OCI-LY1 (cell line): ENCODE measurements around the gene LAMA4.

Source experiments
- H2AFZ ChIP-seq: fragments of 200-600 bp; sonication (generic), shearing (Covaris generic); 2 replicates; pipeline ENCODE4 v1.6.0; 2014; ENCODE audit warnings: antibody characterized with exemption, mild to moderate bottlenecking, low read length
- H3F3A ChIP-seq: fragments of 200-600 bp; sonication (generic), shearing (Covaris generic); 2 replicates; pipeline ENCODE4 v1.6.0; 2014; ENCODE audit warnings: mild to moderate bottlenecking, antibody characterized with exemption, low read length, moderate library complexity; ENCODE audit not compliant: insufficient read depth
- H3K27ac ChIP-seq: fragments of 200-600 bp; sonication (generic); 2 replicates; pipeline ENCODE4 v1.5.1; 2014; ENCODE audit warnings: low read length, mixed run types, mild to moderate bottlenecking, low read depth; ENCODE audit not compliant: poor library complexity, severe bottlenecking
- H3K27me3 ChIP-seq: fragments of 200-600 bp; sonication (generic); 2 replicates; pipeline ENCODE4 v1.6.0; 2014; ENCODE audit warnings: antibody characterized with exemption, mild to moderate bottlenecking, low read length, moderate library complexity; ENCODE audit not compliant: insufficient read depth
- H3K36me3 ChIP-seq: fragments of 200-600 bp; sonication (generic); 2 replicates; pipeline ENCODE4 v1.6.1; 2014; ENCODE audit warnings: mild to moderate bottlenecking, antibody characterized with exemption, low read length, moderate library complexity, mixed read lengths; ENCODE audit not compliant: insufficient read depth
- H3K4me1 ChIP-seq: fragments of 200-600 bp; sonication (generic); 2 replicates; pipeline ENCODE4 v1.5.1; 2014; ENCODE audit warnings: mild to moderate bottlenecking, low read length, moderate library complexity; ENCODE audit not compliant: insufficient read depth, severe bottlenecking
- H3K4me2 ChIP-seq: fragments of 200-600 bp; sonication (generic), shearing (Covaris generic); 2 replicates; pipeline ENCODE4 v1.6.1; 2014; ENCODE audit warnings: low read length
- H3K4me3 ChIP-seq: fragments of 200-600 bp; sonication (generic); 2 replicates; pipeline ENCODE4 v1.5.1; 2014; ENCODE audit warnings: low read length, low read depth, mild to moderate bottlenecking, mixed read lengths; ENCODE audit not compliant: poor library complexity, severe bottlenecking
- H3K79me2 ChIP-seq: fragments of 200-600 bp; shearing (Covaris generic); 2 replicates; pipeline ENCODE4 v1.6.1; 2016; ENCODE audit warnings: mixed run types, low read length, mixed read lengths; ENCODE audit not compliant: insufficient read depth
- H3K9ac ChIP-seq: fragments of 200-600 bp; sonication (generic), shearing (Covaris generic); 2 replicates; pipeline ENCODE4 v1.6.1; 2014; ENCODE audit warnings: mild to moderate bottlenecking, low read length, mixed read lengths
- H3K9me2 ChIP-seq: fragments of 200-600 bp; sonication (generic), shearing (Covaris generic); 2 replicates; pipeline ENCODE4 v1.6.1; 2014; ENCODE audit warnings: low read depth, mild to moderate bottlenecking, low read length, mixed read lengths
- H3K9me3 ChIP-seq: fragments of 200-600 bp; shearing (Covaris generic); 2 replicates; pipeline ENCODE4 v1.6.1; 2014; ENCODE audit warnings: low read length, mixed read lengths
- H4K20me1 ChIP-seq: fragments of 200-600 bp; sonication (generic), shearing (Covaris generic); 2 replicates; pipeline ENCODE4 v1.6.0; 2016; ENCODE audit warnings: mild to moderate bottlenecking, low read length; ENCODE audit not compliant: insufficient read depth
- EZH2 ChIP-seq: fragments of 200-600 bp; sonication (generic), shearing (Covaris generic); IDR thresholded peaks from 2 replicates; pipeline ENCODE4 v1.8.0; 2017; ENCODE audit warnings: borderline replicate concordance, mixed run types, mild to moderate bottlenecking, antibody characterized with exemption, low read length, moderate library complexity, mixed read lengths
- TF ChIP-seq, protein P1 (sequence below): fragments of 200-600 bp; sonication (generic), shearing (Covaris generic); IDR thresholded peaks from 2 replicates; pipeline ENCODE4 v1.5.1; 2017; ENCODE audit warnings: mild to moderate bottlenecking, antibody characterized with exemption, low read length, moderate library complexity, mixed read lengths

Gene LAMA4

DNA sequence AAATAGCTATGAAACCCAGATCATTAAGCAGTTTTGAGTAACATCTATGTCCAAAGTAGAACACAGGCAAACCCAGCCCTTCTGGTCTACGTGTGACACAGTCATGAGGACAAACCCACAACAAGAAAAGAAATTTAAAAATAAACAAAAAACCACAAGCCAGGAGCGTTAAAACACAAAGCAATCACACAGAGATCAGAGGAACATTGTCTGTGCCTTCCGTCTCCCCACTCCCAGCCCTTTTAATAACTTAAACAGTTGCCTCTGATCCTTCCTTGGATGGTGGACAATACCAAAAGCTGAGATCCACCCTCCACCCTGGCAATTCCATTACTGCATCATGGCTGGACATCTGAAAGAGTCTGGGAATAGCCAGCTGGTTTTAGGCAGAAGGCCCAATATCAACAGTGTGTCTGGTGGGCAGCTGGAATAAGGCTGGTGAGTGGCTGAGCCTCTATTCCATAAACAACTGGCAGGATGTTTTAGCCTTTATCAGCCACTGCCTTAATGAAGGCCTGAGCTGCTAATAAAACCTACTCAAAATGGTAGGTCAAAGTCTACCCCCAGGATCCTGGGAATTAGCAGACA, 15.7 kb upstream of the LAMA4 start:
- Histone ChIP-seq H3K4me1 (no peaks in the 10 kb centered on the region), H3K79me2 (no peaks in the 10 kb centered on the region), H3K9ac (no peak overlapping the region), H2AFZ (no peak overlapping the region), H3K9me3 (no peaks in the 10 kb centered on the region), H3K9me2 (no peaks in the 10 kb centered on the region), H4K20me1 (no peaks in the 10 kb centered on the region), H3K36me3 (no peaks in the 10 kb centered on the region), H3K4me3 (no peak overlapping the region), H3K27me3 (no peaks in the 10 kb centered on the region), H3F3A (no peaks in the 10 kb centered on the region), H3K4me2 (no peak overlapping the region), H3K27ac (no peak overlapping the region)
- TF ChIP-seq, protein P1, sequence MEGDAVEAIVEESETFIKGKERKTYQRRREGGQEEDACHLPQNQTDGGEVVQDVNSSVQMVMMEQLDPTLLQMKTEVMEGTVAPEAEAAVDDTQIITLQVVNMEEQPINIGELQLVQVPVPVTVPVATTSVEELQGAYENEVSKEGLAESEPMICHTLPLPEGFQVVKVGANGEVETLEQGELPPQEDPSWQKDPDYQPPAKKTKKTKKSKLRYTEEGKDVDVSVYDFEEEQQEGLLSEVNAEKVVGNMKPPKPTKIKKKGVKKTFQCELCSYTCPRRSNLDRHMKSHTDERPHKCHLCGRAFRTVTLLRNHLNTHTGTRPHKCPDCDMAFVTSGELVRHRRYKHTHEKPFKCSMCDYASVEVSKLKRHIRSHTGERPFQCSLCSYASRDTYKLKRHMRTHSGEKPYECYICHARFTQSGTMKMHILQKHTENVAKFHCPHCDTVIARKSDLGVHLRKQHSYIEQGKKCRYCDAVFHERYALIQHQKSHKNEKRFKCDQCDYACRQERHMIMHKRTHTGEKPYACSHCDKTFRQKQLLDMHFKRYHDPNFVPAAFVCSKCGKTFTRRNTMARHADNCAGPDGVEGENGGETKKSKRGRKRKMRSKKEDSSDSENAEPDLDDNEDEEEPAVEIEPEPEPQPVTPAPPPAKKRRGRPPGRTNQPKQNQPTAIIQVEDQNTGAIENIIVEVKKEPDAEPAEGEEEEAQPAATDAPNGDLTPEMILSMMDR, result no peak
- no peak for TF ChIP-seq EZH2

DNA sequence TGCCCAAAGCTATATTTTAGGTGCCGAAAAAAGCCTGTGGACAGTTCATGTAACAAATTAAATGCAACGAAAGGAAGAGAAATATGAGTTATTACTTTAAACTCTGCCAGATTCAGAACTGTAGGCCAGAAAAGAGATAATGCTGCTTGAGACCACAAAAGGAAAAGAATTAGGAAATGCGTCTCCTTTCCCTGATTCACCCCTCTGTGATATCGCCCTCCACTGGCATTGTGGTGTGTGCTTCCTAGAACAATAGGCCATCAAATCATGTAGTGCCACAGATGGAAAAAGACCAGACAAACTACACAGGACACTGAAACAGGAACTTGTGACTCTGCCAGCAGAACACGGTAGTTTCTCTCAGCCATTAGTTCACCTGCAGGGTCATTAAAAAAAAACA, 14.7 kb upstream of the LAMA4 start:
- H4K20me1 ChIP-seq, result no peaks in the 10 kb centered on the region
- no peaks in the 10 kb centered on the region for H3K36me3 ChIP-seq
- no peak overlapping the region for H3K4me2 ChIP-seq
- no peaks in the 10 kb centered on the region for H3K9me2 ChIP-seq
- no peak overlapping the region for H3K9ac ChIP-seq
- no peaks in the 10 kb centered on the region for H3K79me2 ChIP-seq
- H3K4me1 ChIP-seq, result no peaks in the 10 kb centered on the region
- TF ChIP-seq, protein P1, result no peak
- no peak for TF ChIP-seq EZH2
- H3K4me3 ChIP-seq, result no peak overlapping the region
- H3K27ac ChIP-seq, result no peak overlapping the region
- H3F3A ChIP-seq, result no peaks in the 10 kb centered on the region
- no peaks in the 10 kb centered on the region for H3K27me3 ChIP-seq
- no peaks in the 10 kb centered on the region for H3K9me3 ChIP-seq
- no peak overlapping the region for H2AFZ ChIP-seq

DNA sequence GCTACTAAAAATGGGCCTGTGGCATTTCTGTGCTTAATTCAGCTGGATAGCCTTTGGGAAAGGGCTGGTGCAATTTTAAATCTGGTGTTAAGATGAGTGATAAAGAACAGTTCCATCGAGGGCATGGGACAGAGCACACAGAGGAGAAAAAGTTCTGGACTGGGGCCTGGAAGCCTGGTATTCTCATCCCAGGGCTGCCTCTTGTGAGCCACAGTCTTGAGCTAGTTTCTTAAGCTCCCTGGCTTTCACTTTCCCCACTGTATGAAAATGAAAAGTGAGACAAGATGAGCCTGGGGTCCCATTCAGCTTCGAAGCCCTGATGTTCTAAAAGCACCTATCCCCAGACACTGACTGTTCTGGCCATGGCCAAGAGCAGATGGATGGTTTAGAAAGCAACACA, 14.3 kb upstream of the LAMA4 start:
- Histone ChIP-seq H3K4me2 (no peak overlapping the region), H3K4me1 (no peaks in the 10 kb centered on the region), H2AFZ (no peak overlapping the region), H3K4me3 (no peak overlapping the region), H4K20me1 (no peaks in the 10 kb centered on the region), H3K79me2 (no peaks in the 10 kb centered on the region), H3K9me3 (no peaks in the 10 kb centered on the region), H3F3A (no peaks in the 10 kb centered on the region), H3K9me2 (no peaks in the 10 kb centered on the region), H3K9ac (no peak overlapping the region), H3K27me3 (no peaks in the 10 kb centered on the region), H3K27ac (no peak overlapping the region), H3K36me3 (no peaks in the 10 kb centered on the region)
- TF ChIP-seq, protein P1, result no peak
- no peak for TF ChIP-seq EZH2
